Keratinocyte (primary cell): ENCODE data around the gene MTUS2. TPM values are rescaled to one million over a fixed set of nuclear protein-coding genes. Genes with fewer than 3 reads are reported as not detected.

Source experiments
- DNase-seq: peaks from one replicate; pipeline ENCODE4 v3.0.0-alpha.2; 2011; ENCODE audit warnings: low read depth, missing footprints, low spot score
- FAIRE-seq: peaks from 2 replicates; lab custom pipeline; 2011; peaks lifted over from hg19 to GRCh38; lab: Jason Lieb, UNC
- H2AFZ ChIP-seq: 2 replicates; pipeline ENCODE4 v1.6.0; 2012; ENCODE audit warnings: low read length, control low read depth, inconsistent platforms; ENCODE audit not compliant: control insufficient read depth
- H3K27ac ChIP-seq: 2 replicates; pipeline ENCODE4 v1.5.1; 2011; ENCODE audit warnings: low read length; ENCODE audit not compliant: control insufficient read depth, insufficient read depth
- H3K27me3 ChIP-seq: 3 replicates; pipeline ENCODE4 v1.6.0; 2011; ENCODE audit warnings: low read length; ENCODE audit not compliant: control insufficient read depth, insufficient read depth; ENCODE audit errors: extremely low read depth
- H3K36me3 ChIP-seq, 2 experiments: 2 replicates in 1 of 2; 3 replicates in 1 of 2; pipeline ENCODE4 v1.5.1; 2011; ENCODE audit warnings: low read length in 2 of 2, mild to moderate bottlenecking in 1 of 2; ENCODE audit not compliant: control insufficient read depth in 2 of 2, insufficient read depth in 2 of 2; ENCODE audit errors: extremely low read depth in 1 of 2
- H3K4me1 ChIP-seq: 3 replicates; pipeline ENCODE4 v1.5.1; 2011; ENCODE audit warnings: low read length; ENCODE audit not compliant: control insufficient read depth, insufficient read depth; ENCODE audit errors: extremely low read depth
- H3K4me2 ChIP-seq: 3 replicates; pipeline ENCODE4 v1.6.0; 2011; ENCODE audit warnings: low read depth, low read length; ENCODE audit not compliant: control insufficient read depth, insufficient read depth; ENCODE audit errors: extremely low read depth
- H3K4me3 ChIP-seq, 3 experiments: fragments of 200-600 bp in 1 of 3; sonication (generic) in 1 of 3; 2 replicates in 2 of 3; 3 replicates in 1 of 3; pipeline ENCODE4 v1.5.1; 2011 to 2016; ENCODE audit warnings: low read length in 3 of 3, mild to moderate bottlenecking in 3 of 3, control low read depth in 2 of 3, inconsistent platforms in 1 of 3, low read depth in 1 of 3, mixed read lengths in 1 of 3, mixed run types in 1 of 3, moderate library complexity in 1 of 3; ENCODE audit not compliant: control insufficient read depth in 2 of 3, insufficient read depth in 2 of 3; ENCODE audit errors: extremely low read depth in 1 of 3
- H3K79me2 ChIP-seq: 2 replicates; pipeline ENCODE4 v1.6.0; 2012; ENCODE audit warnings: low read length; ENCODE audit not compliant: control insufficient read depth, insufficient read depth
- H3K9ac ChIP-seq: 3 replicates; pipeline ENCODE4 v1.6.0; 2011; ENCODE audit warnings: low read length; ENCODE audit not compliant: control insufficient read depth, insufficient read depth; ENCODE audit errors: extremely low read depth
- H3K9me1 ChIP-seq: 3 replicates; pipeline ENCODE4 v1.6.0; 2011; ENCODE audit warnings: low read length; ENCODE audit not compliant: control insufficient read depth, insufficient read depth; ENCODE audit errors: extremely low read depth
- H3K9me3 ChIP-seq: 2 replicates; pipeline ENCODE4 v1.5.1; 2012; ENCODE audit warnings: low read depth, low read length; ENCODE audit not compliant: control insufficient read depth
- H4K20me1 ChIP-seq: 3 replicates; pipeline ENCODE4 v1.6.0; 2011; ENCODE audit warnings: low read length; ENCODE audit not compliant: control insufficient read depth, insufficient read depth; ENCODE audit errors: extremely low read depth
- CTCF ChIP-seq, 3 experiments: IDR thresholded peaks in 1 of 3; conservative IDR thresholded peaks in 1 of 3; optimal IDR thresholded peaks in 1 of 3; 2 replicates in 2 of 3; 3 replicates in 1 of 3; pipeline versions ENCODE3 to v1.5.1; 2011; ENCODE audit warnings: low read length in 3 of 3, mild to moderate bottlenecking in 3 of 3, moderate library complexity in 2 of 3, control low read depth in 1 of 3, inconsistent platforms in 1 of 3; ENCODE audit not compliant: insufficient read depth in 2 of 3; ENCODE audit errors: extremely low read depth in 1 of 3
- EZH2 ChIP-seq: IDR thresholded peaks from one replicate; pipeline ENCODE4 v1.6.1; 2012; ENCODE audit warnings: inconsistent platforms, mild to moderate bottlenecking, low read length, moderate library complexity
- dilution Hi-C: fragments of 300-500 bp; cut with MboI; formaldehyde crosslinking; loops from one replicate; pipeline ENCODE4 v1.7.0; 2020; ENCODE audit warnings: low sequenced_read_pairs; ENCODE audit not compliant: extremely low pct_ligation_motif_present
- polyA plus RNA-seq, 5 experiments: library from polyadenylated mRNA; depleted of rRNA in 3 of 5; stranded (reverse) in 3 of 5; stranded (forward) in 1 of 5; unstranded in 1 of 5; fragments of >200 nt; gene quantifications; 1 replicate in 1 of 5; 2 replicates in 3 of 5; 3 replicates in 1 of 5; pipeline versions ENCODE4 v1.2.1 to v1.2.3, GENCODE V29; 2011 to 2012; ENCODE audit warnings: missing spikeins in 2 of 5, low read depth in 1 of 5, low replicate concordance in 1 of 5

MTUS2 gene
- polyA plus RNA-seq, 1 donor (not counting 4 experiments of a cell fraction or from before 2014, with no cell fraction given), result 0.17 TPM

- dilution Hi-C loops, result no loop called here
- Histone ChIP-seq H3K4me1 (no peaks in the 10 kb centered on the region), H3K4me2 (no peak overlapping the region), H4K20me1 (no peaks in the 10 kb centered on the region), H3K27me3 (no peaks in the 10 kb centered on the region), H2AFZ (no peak overlapping the region), H3K79me2 (no peaks in the 10 kb centered on the region), H3K9me1 (no peaks in the 10 kb centered on the region), H3K9ac (no peak overlapping the region), H3K36me3 (no peaks in the 10 kb centered on the region), H3K9me3 (no peaks in the 10 kb centered on the region), H3K4me3 (no peak overlapping the region), H3K27ac (no peak overlapping the region)
- DNase-seq (no peak), FAIRE-seq (no peak)
- TF ChIP-seq CTCF (optimal IDR thresholded peaks at IDR 0.05 in 1 of 3, IDR thresholded peaks at IDR 0.05 in 1 of 3, conservative IDR thresholded peaks at IDR 0.05 in 1 of 3; ENCODE audit: extremely low read depth in 1 of 3, insufficient read depth in 2 of 3, low read length in 3 of 3), result no peak
- no peak for TF ChIP-seq EZH2
These were observed 351.1 kb downstream of the MTUS2 start for GRCh38 chr13:29171244-29171643.

- dilution Hi-C loops, result no loop called here
- H3K4me1 ChIP-seq, result no peaks in the 10 kb centered on the region
- FAIRE-seq, result no peak
These were observed 354.0 kb downstream of the MTUS2 start for GRCh38 chr13:29174093-29174492.

More at GRCh38 chr13:29174093-29174492, 354.0 kb downstream of the MTUS2 start:
- Histone ChIP-seq H3K79me2 (no peaks in the 10 kb centered on the region), H3K9me1 (no peaks in the 10 kb centered on the region), H4K20me1 (no peaks in the 10 kb centered on the region), H3K4me2 (no peak overlapping the region), H3K27me3 (no peaks in the 10 kb centered on the region), H3K27ac (no peak overlapping the region), H2AFZ (no peak overlapping the region), H3K9me3 (no peaks in the 10 kb centered on the region), H3K4me3 (no peak overlapping the region), H3K9ac (no peak overlapping the region), H3K36me3 (no peaks in the 10 kb centered on the region)
- no peak for DNase-seq
- TF ChIP-seq CTCF (optimal IDR thresholded peaks at IDR 0.05 in 1 of 3, IDR thresholded peaks at IDR 0.05 in 1 of 3, conservative IDR thresholded peaks at IDR 0.05 in 1 of 3; ENCODE audit: extremely low read depth in 1 of 3, insufficient read depth in 2 of 3, low read length in 3 of 3), result no peak
- TF ChIP-seq EZH2, result no peak
